Fibroblast of pulmonary artery (primary cell): Measurements from ENCODE around the gene TMEM213.
A peak's percentile ranks its signal among the peaks of the same experiment; 100 is the strongest.

Experiments
- DNase-seq: peaks from one replicate; pipeline ENCODE4 v3.0.0-alpha.2; 2010; ENCODE audit warnings: low read depth
- H3K4me3 ChIP-seq: replicated peaks from 2 replicates; pipeline ENCODE4 v1.5.1; 2011; ENCODE audit warnings: low read depth, mild to moderate bottlenecking, control low read depth, low read length, moderate library complexity
- TF ChIP-seq, protein P1 (sequence below): IDR thresholded peaks from 2 replicates; pipeline ENCODE4 v1.5.1; 2011; ENCODE audit warnings: mild to moderate bottlenecking, control low read depth, low read length, inconsistent platforms; ENCODE audit errors: missing control alignments

Gene TMEM213

DNA sequence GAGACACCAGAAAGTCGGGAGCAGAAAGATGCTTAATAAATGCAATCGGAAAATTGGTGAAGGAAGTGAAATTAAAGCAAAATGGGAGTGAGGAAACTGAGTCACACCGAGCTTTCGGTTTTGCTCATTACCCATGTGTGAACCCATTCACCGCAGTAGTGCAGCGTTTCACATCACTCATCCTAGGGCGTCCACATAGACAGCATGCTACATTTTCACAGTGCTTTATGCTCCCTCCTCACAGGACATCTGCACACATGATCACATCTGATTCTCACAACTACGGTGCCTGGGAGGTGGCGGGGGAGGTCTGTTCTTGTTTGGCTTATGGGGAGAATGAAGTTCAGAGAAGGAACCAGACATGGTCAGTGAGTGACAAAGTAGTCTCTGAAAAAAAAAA, 36.8 kb downstream of the TMEM213 start:
- no peak overlapping the region for H3K4me3 ChIP-seq
- TF ChIP-seq, protein P1, sequence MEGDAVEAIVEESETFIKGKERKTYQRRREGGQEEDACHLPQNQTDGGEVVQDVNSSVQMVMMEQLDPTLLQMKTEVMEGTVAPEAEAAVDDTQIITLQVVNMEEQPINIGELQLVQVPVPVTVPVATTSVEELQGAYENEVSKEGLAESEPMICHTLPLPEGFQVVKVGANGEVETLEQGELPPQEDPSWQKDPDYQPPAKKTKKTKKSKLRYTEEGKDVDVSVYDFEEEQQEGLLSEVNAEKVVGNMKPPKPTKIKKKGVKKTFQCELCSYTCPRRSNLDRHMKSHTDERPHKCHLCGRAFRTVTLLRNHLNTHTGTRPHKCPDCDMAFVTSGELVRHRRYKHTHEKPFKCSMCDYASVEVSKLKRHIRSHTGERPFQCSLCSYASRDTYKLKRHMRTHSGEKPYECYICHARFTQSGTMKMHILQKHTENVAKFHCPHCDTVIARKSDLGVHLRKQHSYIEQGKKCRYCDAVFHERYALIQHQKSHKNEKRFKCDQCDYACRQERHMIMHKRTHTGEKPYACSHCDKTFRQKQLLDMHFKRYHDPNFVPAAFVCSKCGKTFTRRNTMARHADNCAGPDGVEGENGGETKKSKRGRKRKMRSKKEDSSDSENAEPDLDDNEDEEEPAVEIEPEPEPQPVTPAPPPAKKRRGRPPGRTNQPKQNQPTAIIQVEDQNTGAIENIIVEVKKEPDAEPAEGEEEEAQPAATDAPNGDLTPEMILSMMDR: no peak
- DNase-seq: no peak

DNA sequence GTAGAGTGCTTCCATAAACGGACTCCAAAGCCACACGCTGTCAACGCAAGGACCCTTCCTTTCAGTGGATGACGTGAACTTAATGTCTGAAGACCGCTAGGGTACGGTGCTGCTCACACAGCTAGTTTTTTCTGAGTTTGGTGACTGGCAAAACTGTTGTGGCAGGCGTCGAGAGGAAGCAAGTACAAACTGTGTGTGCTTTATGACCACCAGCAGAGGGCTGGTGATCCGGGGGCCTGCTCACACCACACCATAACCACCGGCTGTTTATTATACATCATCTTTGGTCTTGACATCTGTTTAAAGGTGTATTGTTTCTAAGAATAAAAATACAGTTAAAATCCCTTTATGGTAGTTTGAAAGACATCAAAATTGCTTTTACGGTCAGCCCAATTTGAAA, 37.3 kb downstream of the TMEM213 start:
- H3K4me3 ChIP-seq: no peak overlapping the region
- TF ChIP-seq, protein P1: no peak
- no peak for DNase-seq

DNA sequence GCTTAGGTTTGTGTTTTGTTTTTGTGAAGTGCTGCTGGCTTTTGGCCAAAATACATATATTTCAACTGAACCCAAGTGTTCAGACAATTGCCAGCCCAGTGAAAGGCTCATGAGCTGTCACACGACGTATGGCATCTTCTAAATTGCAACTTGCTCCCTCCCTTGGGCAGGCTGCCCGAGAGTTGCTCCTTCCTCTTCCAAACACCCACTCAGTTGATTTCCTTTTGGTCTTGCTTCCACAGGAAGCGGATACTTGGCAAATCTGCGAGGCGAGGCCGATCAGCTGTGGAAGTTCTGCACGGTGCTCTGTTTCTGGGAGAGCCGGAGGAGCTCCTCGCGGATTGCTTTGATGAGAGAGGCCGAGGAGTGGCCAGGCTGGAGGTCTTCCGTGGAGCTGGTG, 39.8 kb downstream of the TMEM213 start:
- TF ChIP-seq, protein P1: no peak
- DNase-seq: peak; percentile 52
- H3K4me3 ChIP-seq: no peak overlapping the region

DNA sequence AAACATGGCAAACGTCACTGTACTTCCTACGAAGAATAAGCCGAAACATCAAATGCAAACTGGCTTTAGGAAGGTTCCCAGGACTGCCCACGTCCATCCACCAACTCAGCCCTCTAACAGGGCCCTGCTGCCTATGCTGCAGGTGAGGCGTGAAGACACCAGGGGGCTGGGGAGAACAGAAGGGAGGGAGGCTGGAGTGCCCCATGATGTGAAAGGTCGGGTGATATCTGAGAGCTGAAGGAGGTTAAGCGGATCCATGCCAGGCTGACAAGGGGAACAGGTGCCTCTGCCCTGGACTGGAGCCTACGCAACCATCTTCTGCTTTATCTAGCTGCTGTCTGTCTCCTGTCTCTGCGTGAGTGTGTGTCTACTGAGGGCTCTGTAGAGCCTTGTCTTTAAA, 40.4 kb downstream of the TMEM213 start:
- no peak for DNase-seq
- H3K4me3 ChIP-seq: no peak overlapping the region
- TF ChIP-seq, protein P1: no peak

GRCh38 chr7:138842111-138842510, 44.3 kb downstream of the TMEM213 start:
- H3K4me3 ChIP-seq: no peak overlapping the region
- TF ChIP-seq, protein P1: no peak
- DNase-seq: peak; percentile 33

DNA sequence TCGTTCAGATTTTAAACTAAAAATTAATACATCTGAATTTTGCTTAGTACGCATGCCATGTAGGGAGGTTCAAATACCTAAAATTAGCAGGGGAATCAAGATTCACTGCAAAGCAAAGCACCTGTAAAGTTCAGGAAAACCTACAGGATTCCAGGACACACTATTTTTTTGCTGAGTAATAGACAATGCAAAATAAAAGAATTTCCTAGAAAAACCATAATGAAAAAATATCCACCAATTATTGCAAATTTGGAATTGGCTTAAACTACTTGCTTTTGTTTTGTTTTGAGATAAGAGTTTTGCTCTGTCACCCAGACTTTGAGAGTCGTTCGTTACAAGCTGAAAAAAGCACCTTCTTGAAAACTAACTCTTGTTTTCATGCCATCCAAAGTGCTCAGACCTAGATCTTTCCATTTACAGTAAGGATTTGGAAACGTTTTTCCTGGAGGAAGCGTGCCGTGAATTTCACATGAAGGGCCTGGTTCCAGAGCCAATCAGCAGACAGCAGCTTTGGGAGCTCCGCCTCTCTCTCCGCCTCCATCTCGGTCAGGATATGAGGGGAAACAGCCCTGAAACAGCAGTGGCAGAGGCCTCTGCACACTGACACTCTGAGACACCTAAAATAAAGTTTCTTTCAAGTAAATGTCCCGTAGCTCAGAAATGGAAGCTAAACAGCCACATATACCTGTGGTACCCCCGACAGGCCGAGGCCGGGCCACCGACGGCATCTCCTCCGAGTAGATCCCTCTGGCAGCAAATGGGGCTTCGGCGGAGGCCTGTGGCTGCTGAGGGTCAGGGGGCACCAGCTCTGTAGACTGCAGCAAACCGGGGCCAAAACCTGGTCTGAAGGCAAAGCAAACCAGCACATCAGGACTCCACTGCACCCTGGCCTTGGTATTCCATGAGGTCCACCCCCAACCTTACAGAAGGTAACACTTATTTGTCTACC, 46.1 kb downstream of the TMEM213 start:
- DNase-seq: no peak

More for the DNA sequence above, 46.1 kb downstream of the TMEM213 start:
- TF ChIP-seq, protein P1: no peak
- H3K4me3 ChIP-seq: no peak overlapping the region
